Mesenteric fat pad (tissue), 1 donor: Measurements from ENCODE around the gene MOB3B. TPM values are rescaled to one million over a fixed set of nuclear protein-coding genes. Genes with fewer than 3 reads are reported as not detected.

Source experiments
- DNase-seq: peaks from one replicate; pipeline ENCODE4 v3.0.0-alpha.2; 2020; ENCODE audit warnings: low spot score
- total RNA-seq: library from RNA; stranded (reverse); fragmentation: NEBNext Ultra II Directional; extraction: Animal tissue kit (Norgen Biotek cat#: 25700); gene quantifications from one replicate; pipeline ENCODE4 v1.2.1, GENCODE V29; 2021
- donor health status: DM: yes; HTN: yes; CAD: no.

MOB3B gene
- total RNA-seq, 1 donor from 2014 or later: 3.8 TPM

GRCh38 chr9:27542508-27542907 lies 12.9 kb upstream of the MOB3B start:
- no peak for DNase-seq

- no peak for DNase-seq
These were observed 12.1 kb upstream of the MOB3B start for GRCh38 chr9:27541740-27542139.

GRCh38 chr9:27540502-27540901 lies 10.9 kb upstream of the MOB3B start:
- DNase-seq: no peak

- no peak for DNase-seq
These were observed 10.1 kb upstream of the MOB3B start for GRCh38 chr9:27539479-27540441.

GRCh38 chr9:27538647-27539046 lies 9.0 kb upstream of the MOB3B start:
- no peak for DNase-seq

GRCh38 chr9:27537756-27538155 lies 8.1 kb upstream of the MOB3B start:
- DNase-seq: no peak

- no peak for DNase-seq
These were observed 7.4 kb upstream of the MOB3B start for GRCh38 chr9:27537027-27537435.

- no peak for DNase-seq
These were observed 6.6 kb upstream of the MOB3B start for GRCh38 chr9:27536168-27536567.

GRCh38 chr9:27535701-27536118 lies 6.1 kb upstream of the MOB3B start:
- DNase-seq: no peak

GRCh38 chr9:27534658-27535209 lies 5.1 kb upstream of the MOB3B start:
- no peak for DNase-seq

- no peak for DNase-seq
These were observed 4.5 kb upstream of the MOB3B start for GRCh38 chr9:27534131-27534530.

GRCh38 chr9:27533311-27533710 lies 3.7 kb upstream of the MOB3B start:
- no peak for DNase-seq

GRCh38 chr9:27532046-27532445 lies 2.4 kb upstream of the MOB3B start:
- DNase-seq: no peak

- DNase-seq: no peak
These were observed 1.5 kb upstream of the MOB3B start for GRCh38 chr9:27530915-27531755.

- DNase-seq: peak; percentile 90
These were observed 713 bp downstream of the MOB3B start for GRCh38 chr9:27528886-27529315.

- peak; percentile 92 for DNase-seq
These were observed 1.3 kb downstream of the MOB3B start for GRCh38 chr9:27528076-27528885.

- no peak for DNase-seq
These were observed 1.9 kb downstream of the MOB3B start for GRCh38 chr9:27527702-27528075.

- no peak for DNase-seq
These were observed 5.4 kb downstream of the MOB3B start, which contains the start of gene IFNK for GRCh38 chr9:27524236-27524635. IFNK (plus strand) TSS chr9:27524290; CDS start chr9:27524337, 47 bp downstream.

GRCh38 chr9:27523141-27523540 lies 6.5 kb downstream of the MOB3B start:
- no peak for DNase-seq

GRCh38 chr9:27520986-27521385 lies 8.6 kb downstream of the MOB3B start:
- no peak for DNase-seq
